CD4-positive, alpha-beta T cell treated with Interleukin-15 for 4 hours (primary cell): ENCODE results near the gene XAB2.

Experiments used
- DNase-seq: peaks from one replicate; pipeline ENCODE4 v3.0.0-alpha.2; 2020; ENCODE audit warnings: low spot score

XAB2 gene

GRCh38 chr19:7632340-7633203 is 3.2 kb upstream of the XAB2 start:
- DNase-seq: no peak

- no peak for DNase-seq
Observed at GRCh38 chr19:7631577-7631976, 2.2 kb upstream of the XAB2 start.

GRCh38 chr19:7628589-7629311 is 595 bp downstream of the XAB2 start:
- DNase-seq: no peak

- no peak for DNase-seq
Observed at GRCh38 chr19:7627166-7627565, 2.2 kb downstream of the XAB2 start.

- no peak for DNase-seq
Observed at GRCh38 chr19:7625763-7626372, 3.5 kb downstream of the XAB2 start.

- DNase-seq: no peak
Observed at GRCh38 chr19:7624810-7625209, 4.5 kb downstream of the XAB2 start.

- DNase-seq: no peak
Observed at GRCh38 chr19:7623725-7624603, 5.4 kb downstream of the XAB2 start.

GRCh38 chr19:7622933-7623685 is 6.2 kb downstream of the XAB2 start:
- DNase-seq: no peak

- no peak for DNase-seq
Observed at GRCh38 chr19:7620442-7621412, 8.6 kb downstream of the XAB2 start.

GRCh38 chr19:7619671-7620441 is 9.5 kb downstream of the XAB2 start:
- no peak for DNase-seq

GRCh38 chr19:7618771-7619510 is 10.4 kb downstream of the XAB2 start:
- DNase-seq: no peak

GRCh38 chr19:7618348-7618747 is 11.0 kb downstream of the XAB2 start:
- no peak for DNase-seq

GRCh38 chr19:7617735-7618134 is 11.6 kb downstream of the XAB2 start:
- no peak for DNase-seq

GRCh38 chr19:7617172-7617571 is 12.2 kb downstream of the XAB2 start:
- no peak for DNase-seq

- DNase-seq: no peak
Observed at GRCh38 chr19:7614859-7615741, 14.2 kb downstream of the XAB2 start.

- no peak for DNase-seq
Observed at GRCh38 chr19:7612282-7613274, 16.8 kb downstream of the XAB2 start.
